Astrocyte (in vitro differentiated cells and primary cell): ENCODE data around the gene IFNB1. TPM values are rescaled to one million over a fixed set of nuclear protein-coding genes. Genes with fewer than 3 reads are reported as not detected.

ENCODE experiments used
- DNase-seq: peaks from one replicate; pipeline ENCODE4 v3.0.0-alpha.2; 2010; ENCODE audit warnings: low read depth
- FAIRE-seq: peaks from 2 replicates; lab custom pipeline; 2011; peaks lifted over from hg19 to GRCh38; lab: Jason Lieb, UNC
- H2AFZ ChIP-seq: 2 replicates; pipeline ENCODE4 v1.6.0; 2012; ENCODE audit warnings: low read depth, low read length, inconsistent platforms
- H3K27ac ChIP-seq: 2 replicates; pipeline ENCODE4 v1.5.1; 2011; ENCODE audit warnings: low read depth, low read length, inconsistent platforms
- H3K27me3 ChIP-seq: 2 replicates; pipeline ENCODE4 v1.6.0; 2011; ENCODE audit warnings: low read length, inconsistent platforms; ENCODE audit not compliant: insufficient read depth
- H3K36me3 ChIP-seq: 2 replicates; pipeline ENCODE4 v1.5.1; 2011; ENCODE audit warnings: low read length, inconsistent platforms; ENCODE audit not compliant: insufficient read depth
- H3K4me1 ChIP-seq: 2 replicates; pipeline ENCODE4 v1.5.1; 2011; ENCODE audit warnings: low read length, inconsistent platforms; ENCODE audit not compliant: insufficient read depth
- H3K4me2 ChIP-seq: 2 replicates; pipeline ENCODE4 v1.6.0; 2012; ENCODE audit warnings: low read length, inconsistent platforms
- H3K4me3 ChIP-seq: 2 replicates; pipeline ENCODE4 v1.5.1; 2011; ENCODE audit warnings: low read depth, mild to moderate bottlenecking, low read length, inconsistent platforms; ENCODE audit not compliant: insufficient read depth
- H3K79me2 ChIP-seq: 2 replicates; pipeline ENCODE4 v1.6.0; 2012; ENCODE audit warnings: mild to moderate bottlenecking, low read length, inconsistent platforms; ENCODE audit not compliant: insufficient read depth
- H3K9ac ChIP-seq: 2 replicates; pipeline ENCODE4 v1.6.0; 2012; ENCODE audit warnings: mild to moderate bottlenecking, low read length, inconsistent platforms
- H3K9me3 ChIP-seq: 2 replicates; pipeline ENCODE4 v1.5.1; 2012; ENCODE audit warnings: low read depth, mild to moderate bottlenecking, low read length, inconsistent platforms; ENCODE audit not compliant: insufficient read depth
- H4K20me1 ChIP-seq: 2 replicates; pipeline ENCODE4 v1.6.0; 2012; ENCODE audit warnings: low read length, inconsistent platforms; ENCODE audit not compliant: insufficient read depth
- H3K27ac Mint-ChIP-seq: one replicate; pipeline ENCODE4 v1.8.0; 2021; ENCODE audit warnings: mild to moderate bottlenecking, mixed read lengths; ENCODE audit not compliant: unreplicated experiment
- H3K27me3 Mint-ChIP-seq: one replicate; pipeline ENCODE4 v1.8.0; 2021; ENCODE audit warnings: low read depth, mixed read lengths; ENCODE audit not compliant: unreplicated experiment
- H3K36me3 Mint-ChIP-seq: one replicate; pipeline ENCODE4 v1.8.0; 2021; ENCODE audit warnings: low read depth, mixed read lengths; ENCODE audit not compliant: unreplicated experiment
- H3K4me1 Mint-ChIP-seq: one replicate; pipeline ENCODE4 v1.8.0; 2021; ENCODE audit warnings: low read depth, mixed read lengths; ENCODE audit not compliant: unreplicated experiment
- H3K4me3 Mint-ChIP-seq: one replicate; pipeline ENCODE4 v1.8.0; 2021; ENCODE audit warnings: mild to moderate bottlenecking, moderate library complexity, mixed read lengths; ENCODE audit not compliant: unreplicated experiment
- H3K9me3 Mint-ChIP-seq: one replicate; pipeline ENCODE4 v1.8.0; 2021; ENCODE audit warnings: mild to moderate bottlenecking, mixed read lengths; ENCODE audit not compliant: unreplicated experiment
- CTCF ChIP-seq: IDR thresholded peaks from 2 replicates; pipeline ENCODE4 v1.5.1; 2011; ENCODE audit warnings: low read depth, mild to moderate bottlenecking, inconsistent platforms, low read length, moderate library complexity; ENCODE audit not compliant: insufficient read depth
- EZH2 ChIP-seq: IDR thresholded peaks from 2 replicates; pipeline ENCODE4 v1.6.1; 2012; ENCODE audit warnings: mild to moderate bottlenecking, low read length, inconsistent platforms; ENCODE audit not compliant: insufficient read depth
- total RNA-seq: library from RNA; stranded (reverse); gene quantifications from 2 replicates; pipeline ENCODE4 v1.2.1, GENCODE V29; 2021

IFNB1 gene
- total RNA-seq, 1 donor from 2014 or later = 2.5 TPM

- Histone ChIP-seq H3K9me3 (no peaks in the 10 kb centered on the region), H3K79me2 (no peaks in the 10 kb centered on the region), H4K20me1 (no peaks in the 10 kb centered on the region), H3K4me2 (no peak overlapping the region), H3K4me3 (no peak overlapping the region), H3K36me3 (no peaks in the 10 kb centered on the region), H3K27me3 (no peaks in the 10 kb centered on the region), H3K9ac (no peak overlapping the region), H3K4me1 (no peaks in the 10 kb centered on the region), H3K27ac (no peak overlapping the region), H2AFZ (no peak overlapping the region)
- peaks cover 1% of the 10 kb centered on the region for H3K4me1 Mint-ChIP-seq
- H3K4me3 Mint-ChIP-seq = no peak overlapping the region
- DNase-seq (no peak), FAIRE-seq (no peak)
- H3K27ac Mint-ChIP-seq = no peak overlapping the region
- no peak for TF ChIP-seq CTCF
- TF ChIP-seq EZH2 = no peak
- no peaks in the 10 kb centered on the region for H3K27me3 Mint-ChIP-seq
- no peaks in the 10 kb centered on the region for H3K9me3 Mint-ChIP-seq
- H3K36me3 Mint-ChIP-seq = no peaks in the 10 kb centered on the region
These were observed 27.0 kb upstream of the IFNB1 start for GRCh38 chr9:21104787-21105186.

GRCh38 chr9:21102305-21102704 is 24.6 kb upstream of the IFNB1 start:
- peaks cover 1% of the 10 kb centered on the region for H3K4me1 Mint-ChIP-seq
- H3K27me3 Mint-ChIP-seq = no peaks in the 10 kb centered on the region
- no peak for TF ChIP-seq EZH2
- TF ChIP-seq CTCF = no peak
- Histone ChIP-seq H3K27ac (no peak overlapping the region), H3K9me3 (no peaks in the 10 kb centered on the region), H4K20me1 (no peaks in the 10 kb centered on the region), H3K9ac (no peak overlapping the region), H3K4me1 (no peaks in the 10 kb centered on the region), H3K36me3 (no peaks in the 10 kb centered on the region), H2AFZ (no peak overlapping the region), H3K4me2 (no peak overlapping the region), H3K27me3 (no peaks in the 10 kb centered on the region), H3K4me3 (no peak overlapping the region), H3K79me2 (no peaks in the 10 kb centered on the region)
- peak; percentile 9 for DNase-seq
- H3K9me3 Mint-ChIP-seq = no peaks in the 10 kb centered on the region
- no peak overlapping the region for H3K27ac Mint-ChIP-seq
- no peak overlapping the region for H3K4me3 Mint-ChIP-seq
- no peaks in the 10 kb centered on the region for H3K36me3 Mint-ChIP-seq
- FAIRE-seq = no peak

GRCh38 chr9:21097817-21098216 is 20.1 kb upstream of the IFNB1 start:
- DNase-seq (no peak), FAIRE-seq (no peak)
- Mint-ChIP-seq H3K36me3 (no peaks in the 10 kb centered on the region), H3K27me3 (no peaks in the 10 kb centered on the region), H3K9me3 (no peaks in the 10 kb centered on the region), H3K4me3 (no peak overlapping the region), H3K27ac (no peak overlapping the region), H3K4me1 (peaks cover 19% of the 10 kb centered on the region)
- Histone ChIP-seq H2AFZ (no peak overlapping the region), H3K4me2 (no peak overlapping the region), H3K9me3 (no peaks in the 10 kb centered on the region), H3K4me1 (no peaks in the 10 kb centered on the region), H3K4me3 (no peak overlapping the region), H3K79me2 (no peaks in the 10 kb centered on the region), H3K27me3 (no peaks in the 10 kb centered on the region), H3K36me3 (no peaks in the 10 kb centered on the region), H3K9ac (no peak overlapping the region), H4K20me1 (no peaks in the 10 kb centered on the region), H3K27ac (no peak overlapping the region)
- TF ChIP-seq CTCF = no peak
